Neuronal stem cell (in vitro differentiated cells): ENCODE measurements around the gene HNRNPLL.
A peak's percentile ranks its signal among the peaks of the same experiment; 100 is the strongest.
"Not testable (repeated sequence)": the region's sequence is repeated elsewhere in the genome, so short reads cannot be mapped to it uniquely, and the experiment has no call there.

Experiments used
- DNase-seq: peaks from one replicate; pipeline ENCODE4 v3.0.0-alpha.2; 2013; ENCODE audit warnings: low spot score
- H2AFZ ChIP-seq: one replicate; pipeline ENCODE4 v1.6.1; 2013; ENCODE audit warnings: mild to moderate bottlenecking, low read length, inconsistent platforms
- H2AK5ac ChIP-seq: 2 replicates; pipeline ENCODE4 v1.6.1; 2013; ENCODE audit warnings: low read depth, mild to moderate bottlenecking, inconsistent platforms, low read length, moderate library complexity, mixed read lengths
- H2BK120ac ChIP-seq: 2 replicates; pipeline ENCODE4 v1.6.1; 2013; ENCODE audit warnings: low read depth, mild to moderate bottlenecking, inconsistent platforms, low read length, moderate library complexity, mixed read lengths
- H2BK12ac ChIP-seq: one replicate; pipeline ENCODE4 v1.6.1; 2013; ENCODE audit warnings: low read length, inconsistent platforms
- H2BK15ac ChIP-seq: 2 replicates; pipeline ENCODE4 v1.6.1; 2013; ENCODE audit warnings: mild to moderate bottlenecking, low read length, inconsistent platforms, mixed read lengths
- H2BK5ac ChIP-seq: one replicate; pipeline ENCODE4 v1.6.1; 2013; ENCODE audit warnings: inconsistent platforms, mild to moderate bottlenecking, low read length, moderate library complexity
- H3K14ac ChIP-seq: one replicate; pipeline ENCODE4 v1.6.1; 2013; ENCODE audit warnings: low read length, inconsistent platforms
- H3K18ac ChIP-seq: 2 replicates; pipeline ENCODE4 v1.6.1; 2013; ENCODE audit warnings: low read length, inconsistent platforms
- H3K23ac ChIP-seq: 2 replicates; pipeline ENCODE4 v1.6.1; 2013; ENCODE audit warnings: low read depth, mild to moderate bottlenecking, mixed read lengths, low read length, inconsistent platforms; ENCODE audit not compliant: poor library complexity
- H3K27ac ChIP-seq: replicated peaks from 3 replicates; pipeline ENCODE4 v1.5.1; 2013; ENCODE audit warnings: low read length, inconsistent platforms
- H3K27me3 ChIP-seq, 3 experiments: 2 replicates each; pipeline ENCODE4 v1.6.1; 2013; ENCODE audit warnings: low read length in 3 of 3, mild to moderate bottlenecking in 2 of 3, inconsistent platforms in 1 of 3, low read depth in 1 of 3, mixed read lengths in 1 of 3, moderate library complexity in 1 of 3; ENCODE audit not compliant: control insufficient read depth in 3 of 3, insufficient read depth in 3 of 3
- H3K36me3 ChIP-seq, 2 donors: replicated peaks in 1 of 2; 2 replicates each; pipeline ENCODE4 v1.6.1; 2013; ENCODE audit warnings: low read length in 2 of 2; ENCODE audit not compliant: control insufficient read depth in 2 of 2, insufficient read depth in 2 of 2
- H3K4ac ChIP-seq: 2 replicates; pipeline ENCODE4 v1.6.1; 2013; ENCODE audit warnings: inconsistent platforms, mild to moderate bottlenecking, low read length, moderate library complexity
- H3K4me1 ChIP-seq, 2 donors: 1 replicate in 1 of 2; 2 replicates in 1 of 2; pipeline ENCODE4 v1.6.1; 2013; ENCODE audit warnings: low read length in 2 of 2, low read depth in 1 of 2; ENCODE audit not compliant: control insufficient read depth in 2 of 2, insufficient read depth in 1 of 2
- H3K4me2 ChIP-seq: one replicate; pipeline ENCODE4 v1.6.1; 2013; ENCODE audit warnings: mild to moderate bottlenecking, low read length, inconsistent platforms; ENCODE audit not compliant: insufficient read depth, poor library complexity, severe bottlenecking
- H3K4me3 ChIP-seq, 2 donors: 2 replicates each; pipeline ENCODE4 v1.5.1; 2013; ENCODE audit warnings: low read length in 2 of 2, mild to moderate bottlenecking in 2 of 2, inconsistent platforms in 1 of 2, moderate library complexity in 1 of 2
- H3K79me1 ChIP-seq: one replicate; pipeline ENCODE4 v1.6.1; 2013; ENCODE audit warnings: low read depth, mild to moderate bottlenecking, inconsistent platforms, low read length, moderate library complexity
- H3K9ac ChIP-seq: one replicate; pipeline ENCODE4 v1.6.1; 2013; ENCODE audit warnings: mild to moderate bottlenecking, low read depth, low read length, inconsistent platforms; ENCODE audit not compliant: poor library complexity
- H3K9me3 ChIP-seq, 2 donors: replicated peaks in 1 of 2; 2 replicates each; pipeline versions ENCODE3 to v1.6.1; 2013; ENCODE audit warnings: low read length in 2 of 2, mild to moderate bottlenecking in 2 of 2, inconsistent platforms in 1 of 2, low read depth in 1 of 2, mixed read lengths in 1 of 2, moderate library complexity in 1 of 2; ENCODE audit not compliant: control insufficient read depth in 2 of 2, insufficient read depth in 1 of 2
- H4K8ac ChIP-seq: one replicate; pipeline ENCODE4 v1.6.1; 2013; ENCODE audit warnings: low read depth, mild to moderate bottlenecking, inconsistent platforms, low read length, moderate library complexity
- H4K91ac ChIP-seq: one replicate; pipeline ENCODE4 v1.6.1; 2013; ENCODE audit warnings: low read length, low read depth, mild to moderate bottlenecking, inconsistent platforms; ENCODE audit not compliant: poor library complexity
- WGBS, 2 donors: extraction: QIAGEN DNeasy Blood & Tissue Kit; methylation state at CpG; one replicate each; pipeline ENCODE4 v1.1.7; 2013; ENCODE audit warnings: missing lambda C conversion rate in 2 of 2, mixed read lengths in 1 of 2; ENCODE audit not compliant: insufficient read length in 2 of 2, insufficient replicate concordance in 1 of 2; ENCODE audit errors: extremely low coverage in 2 of 2; 5-methylcytosine and 5-hydroxymethylcytosine counted together

Gene HNRNPLL

GRCh38 chr2:38648107-38648761 lies 45.5 kb upstream of the HNRNPLL start:
- no peaks in the 10 kb centered on the region for H3K36me3 ChIP-seq
- H2BK5ac ChIP-seq = no peak overlapping the region
- peaks cover 0 to 3% (median 0%) of the 10 kb centered on the region in 3 experiments for H3K27me3 ChIP-seq
- H3K9me3 ChIP-seq = peaks cover 2 to 3% of the 10 kb centered on the region in 2 donors
- H2BK15ac ChIP-seq = no peak overlapping the region
- H3K4ac ChIP-seq = no peak overlapping the region
- H3K14ac ChIP-seq = no peak overlapping the region
- H3K18ac ChIP-seq = no peak overlapping the region
- WGBS, 2 donors = no CpG with 5 or more reads among the region's 7 CpGs
- no peak overlapping the region for H2BK120ac ChIP-seq
- H4K8ac ChIP-seq = no peak overlapping the region
- no peaks in the 10 kb centered on the region for H3K79me1 ChIP-seq
- H3K27ac ChIP-seq = no peak overlapping the region
- no peak overlapping the region for H2AK5ac ChIP-seq
- no peak overlapping the region for H3K4me3 ChIP-seq
- H2BK12ac ChIP-seq = no peak overlapping the region
- no peak overlapping the region for H3K9ac ChIP-seq
- no peak overlapping the region for H2AFZ ChIP-seq
- H3K23ac ChIP-seq = no peak overlapping the region
- no peak overlapping the region for H3K4me2 ChIP-seq
- no peaks in the 10 kb centered on the region for H3K4me1 ChIP-seq
- no peak overlapping the region for H4K91ac ChIP-seq
- DNase-seq = no peak

- not testable (repeated sequence) for H4K91ac ChIP-seq, H2BK120ac ChIP-seq, H3K36me3 ChIP-seq, H4K8ac ChIP-seq, DNase-seq, H3K23ac ChIP-seq, H3K4ac ChIP-seq, H3K27ac ChIP-seq, H2BK5ac ChIP-seq, H2AFZ ChIP-seq, H3K9ac ChIP-seq, H3K4me3 ChIP-seq, H2AK5ac ChIP-seq, H3K79me1 ChIP-seq, H2BK12ac ChIP-seq, H3K4me1 ChIP-seq, H3K9me3 ChIP-seq, H3K18ac ChIP-seq, H3K14ac ChIP-seq, H3K4me2 ChIP-seq, H3K27me3 ChIP-seq, H2BK15ac ChIP-seq
- no CpG with 5 or more reads among the region's 16 CpGs for WGBS, 2 donors
These were observed 41.2 kb upstream of the HNRNPLL start for GRCh38 chr2:38643683-38644511.

GRCh38 chr2:38643021-38643671 lies 40.4 kb upstream of the HNRNPLL start:
- Histone ChIP-seq H3K23ac (no peak overlapping the region), H3K9ac (no peak overlapping the region), H3K4me3 (peak overlapping the region in 1 of 2 donors; percentile 62), H2AK5ac (peak overlapping the region; percentile 28), H2AFZ (no peak overlapping the region), H2BK120ac (no peak overlapping the region), H2BK5ac (no peak overlapping the region), H3K36me3 (no peaks in the 10 kb centered on the region), H3K4me2 (no peak overlapping the region), H3K18ac (no peak overlapping the region), H3K4me1 (no peaks in the 10 kb centered on the region), H4K91ac (no peak overlapping the region), H3K4ac (no peak overlapping the region), H3K79me1 (no peaks in the 10 kb centered on the region), H2BK12ac (no peak overlapping the region), H3K9me3 (peaks cover 3 to 6% of the 10 kb centered on the region in 2 donors), H3K27me3 (no peaks in the 10 kb centered on the region), H3K27ac (no peak overlapping the region), H3K14ac (no peak overlapping the region), H4K8ac (no peak overlapping the region), H2BK15ac (no peak overlapping the region)
- DNase-seq = no peak
- no CpG with 5 or more reads among the region's 45 CpGs for WGBS, 2 donors
